Activated T-helper 2 cell treated with anti-CD3 and anti-CD28 coated beads, Interferon-gamma antibody, Interleukin-2, Interleukin-4, amounts not matched to agents 10 μg/mL and 5 μg/mL and 100 μg/mL, durations not matched to agents 14 hours and 24 hours and 36 hours (primary cell): ENCODE measurements around the gene MMS19. TPM values are rescaled to one million over a fixed set of nuclear protein-coding genes. Genes with fewer than 3 reads are reported as not detected.

Experiments used
- DNase-seq: peaks from one replicate; pipeline ENCODE4 v3.0.0; 2021; ENCODE audit warnings: low spot score
- H3K27ac Mint-ChIP-seq: one replicate; pipeline ENCODE4 v1.8.0; 2021; ENCODE audit warnings: mixed read lengths
- H3K27me3 Mint-ChIP-seq: one replicate; pipeline ENCODE4 v1.8.0; 2021; ENCODE audit warnings: low read depth, mixed read lengths
- H3K36me3 Mint-ChIP-seq: one replicate; pipeline ENCODE4 v1.8.0; 2021; ENCODE audit warnings: low read depth, mixed read lengths
- H3K4me1 Mint-ChIP-seq: one replicate; pipeline ENCODE4 v1.8.0; 2021; ENCODE audit warnings: low read depth, mixed read lengths
- H3K4me3 Mint-ChIP-seq: one replicate; pipeline ENCODE4 v1.8.0; 2021; ENCODE audit warnings: low read depth, mild to moderate bottlenecking, moderate library complexity, mixed read lengths
- H3K9me3 Mint-ChIP-seq: one replicate; pipeline ENCODE4 v1.8.0; 2021; ENCODE audit warnings: mixed read lengths
- intact Hi-C: fragments of 100-400 bp; cut with micrococcal nuclease; formaldehyde crosslinking; loops from one replicate; pipeline ENCODE4 v1.15.1; 2023
- total RNA-seq: library from RNA; stranded (reverse); gene quantifications from 2 replicates; pipeline ENCODE4 v1.2.3, GENCODE V29; 2022

The MMS19 gene
- total RNA-seq, 1 donor from 2014 or later, result 106 TPM

- H3K27me3 Mint-ChIP-seq, result peaks cover 17% of the 10 kb centered on the region
- no peaks in the 10 kb centered on the region for H3K9me3 Mint-ChIP-seq
- no peaks in the 10 kb centered on the region for H3K36me3 Mint-ChIP-seq
- no peak for DNase-seq
- intact Hi-C loops, result no loop called here
- H3K4me3 Mint-ChIP-seq, result no peak overlapping the region
- no peak overlapping the region for H3K27ac Mint-ChIP-seq
- no peaks in the 10 kb centered on the region for H3K4me1 Mint-ChIP-seq
Measured at GRCh38 chr10:97519342-97519741, 21.1 kb upstream of the MMS19 start.

DNA sequence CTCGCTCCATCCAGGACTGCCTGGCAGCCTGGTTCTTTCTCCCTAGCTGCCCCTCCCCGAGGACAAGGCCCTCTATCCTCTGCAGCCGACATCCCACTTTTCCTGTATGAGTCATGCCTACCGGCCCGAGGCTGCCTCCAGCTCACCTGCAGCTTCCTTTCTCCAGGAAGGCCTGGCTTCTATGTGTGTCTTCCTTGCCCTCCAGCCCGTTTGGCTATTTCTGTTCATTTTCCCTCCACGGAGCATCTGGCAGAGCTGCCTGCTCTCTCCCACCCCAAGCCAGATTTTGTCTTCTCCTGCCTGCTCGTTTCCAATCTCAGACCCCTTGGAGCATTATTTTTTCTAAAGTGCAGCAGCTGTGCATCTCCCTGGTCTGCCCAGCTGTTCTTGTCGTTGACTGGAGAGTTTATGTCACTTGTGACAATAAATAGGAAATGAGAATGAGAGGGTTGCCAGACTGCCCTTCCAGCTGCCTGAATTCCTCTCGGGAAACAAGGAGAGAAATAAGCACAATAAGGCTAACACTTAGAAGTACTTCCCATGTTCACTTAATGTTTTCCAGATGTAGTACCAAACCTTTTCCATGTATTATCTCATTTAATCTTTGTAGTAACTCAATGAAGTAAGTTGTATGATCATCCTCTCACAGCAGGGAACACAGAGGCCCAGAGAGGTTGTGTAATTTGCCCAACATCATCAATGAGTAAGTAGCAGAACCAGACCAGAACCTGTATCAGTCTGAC lies 20.2 kb upstream of the MMS19 start:
- no peak overlapping the region for H3K4me3 Mint-ChIP-seq
- peaks cover 19% of the 10 kb centered on the region for H3K27me3 Mint-ChIP-seq
- H3K36me3 Mint-ChIP-seq, result no peaks in the 10 kb centered on the region
- no peak overlapping the region for H3K27ac Mint-ChIP-seq
- intact Hi-C loops, result no loop called here
- no peaks in the 10 kb centered on the region for H3K9me3 Mint-ChIP-seq
- H3K4me1 Mint-ChIP-seq, result no peaks in the 10 kb centered on the region
- DNase-seq, result no peak

DNA sequence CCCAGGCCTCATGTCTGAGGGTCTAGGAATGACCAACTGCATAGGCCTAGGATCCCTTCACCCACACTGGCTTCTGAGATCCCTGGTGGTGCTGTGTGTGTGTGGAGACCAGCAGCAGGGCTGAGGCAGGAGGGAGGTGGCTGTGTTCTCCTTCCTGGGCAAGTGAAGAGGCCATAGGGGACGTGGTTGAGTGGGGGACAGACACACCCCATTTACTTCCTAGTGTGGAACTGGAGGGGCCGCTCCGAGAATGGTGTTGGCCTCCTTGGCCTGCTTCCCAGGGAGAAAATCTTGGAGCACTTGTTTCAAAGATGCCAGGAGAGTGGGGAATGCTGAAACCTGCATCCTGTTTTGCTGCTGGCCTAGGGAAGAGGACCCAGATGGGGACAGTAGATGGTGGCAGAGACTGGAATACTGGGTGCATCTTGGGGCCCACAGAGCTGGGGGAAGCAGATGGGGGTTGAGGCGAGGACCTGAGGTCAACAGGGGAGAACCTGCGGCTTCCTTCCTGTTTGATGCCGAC lies 19.6 kb upstream of the MMS19 start:
- intact Hi-C loops, result no loop called here
- Mint-ChIP-seq H3K4me1 (no peaks in the 10 kb centered on the region), H3K27me3 (peaks cover 20% of the 10 kb centered on the region), H3K9me3 (no peaks in the 10 kb centered on the region), H3K4me3 (no peak overlapping the region), H3K27ac (no peak overlapping the region), H3K36me3 (no peaks in the 10 kb centered on the region)
- DNase-seq, result no peak

- DNase-seq, result no peak
- Mint-ChIP-seq H3K27me3 (peaks cover 15% of the 10 kb centered on the region), H3K27ac (no peak overlapping the region), H3K36me3 (no peaks in the 10 kb centered on the region), H3K9me3 (no peaks in the 10 kb centered on the region), H3K4me1 (no peaks in the 10 kb centered on the region), H3K4me3 (no peak overlapping the region)
- intact Hi-C loops, result no loop called here
Measured at GRCh38 chr10:97517096-97517750, 19.0 kb upstream of the MMS19 start.

DNA sequence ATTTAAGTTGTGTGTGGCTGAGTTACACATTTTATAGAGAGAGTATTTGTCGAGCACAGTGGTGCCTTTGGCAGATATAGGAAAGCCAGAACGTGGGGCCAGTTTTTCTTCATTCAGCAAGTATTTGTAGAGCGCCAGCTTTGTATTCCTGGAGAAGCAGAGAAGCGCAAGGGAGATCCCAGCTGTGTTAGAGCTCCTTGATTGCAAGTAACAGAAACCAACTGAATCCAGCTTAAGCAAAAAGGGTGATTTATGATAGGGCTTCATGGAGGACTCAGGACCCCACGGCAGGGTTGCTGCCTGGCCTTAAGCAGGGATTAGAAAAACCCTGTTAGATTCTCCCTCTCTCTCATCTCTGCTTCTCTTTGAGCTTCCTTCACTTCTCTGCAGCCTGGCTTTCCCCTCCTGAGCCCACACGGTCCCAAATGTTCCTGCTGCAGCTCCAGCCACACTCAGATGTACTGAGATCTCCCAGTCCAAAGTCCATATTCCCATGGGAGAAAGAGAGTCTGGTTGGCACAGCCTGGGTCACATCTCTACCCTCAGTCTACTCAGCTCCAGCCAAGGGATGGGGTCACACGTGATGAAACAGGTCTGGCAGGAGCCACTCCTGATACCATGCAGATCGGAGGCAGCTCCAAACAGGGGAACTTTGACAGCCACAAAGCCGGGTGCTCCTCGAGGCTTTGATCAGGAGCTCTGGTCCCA lies 17.2 kb upstream of the MMS19 start:
- Mint-ChIP-seq H3K4me3 (no peak overlapping the region), H3K27me3 (peaks cover 14% of the 10 kb centered on the region), H3K36me3 (no peaks in the 10 kb centered on the region), H3K27ac (no peak overlapping the region), H3K4me1 (no peaks in the 10 kb centered on the region), H3K9me3 (no peaks in the 10 kb centered on the region)
- intact Hi-C loops, result no loop called here
- no peak for DNase-seq

DNA sequence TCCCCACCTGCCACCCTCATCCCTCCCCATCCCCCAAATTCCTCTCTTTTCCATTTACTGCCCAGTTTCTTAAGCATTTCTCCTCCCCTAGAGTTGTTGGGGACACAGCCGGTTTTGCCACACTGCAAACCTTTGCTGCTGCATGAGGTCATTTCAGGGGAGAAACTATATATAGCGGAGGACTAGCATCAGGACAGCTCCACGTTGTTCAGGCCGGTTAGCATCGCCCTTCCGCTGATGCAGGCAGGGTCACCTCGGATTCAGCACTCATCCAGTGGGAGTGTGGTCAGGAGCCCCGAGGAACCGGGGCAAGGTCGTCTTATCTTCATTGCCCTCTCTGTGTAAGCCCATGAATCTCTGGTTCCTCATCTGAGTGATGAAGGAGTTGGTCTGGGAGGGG lies 16.1 kb upstream of the MMS19 start:
- peaks cover 7% of the 10 kb centered on the region for H3K27me3 Mint-ChIP-seq
- H3K4me1 Mint-ChIP-seq, result no peaks in the 10 kb centered on the region
- intact Hi-C loops, result no loop called here
- H3K36me3 Mint-ChIP-seq, result no peaks in the 10 kb centered on the region
- no peak for DNase-seq
- no peak overlapping the region for H3K27ac Mint-ChIP-seq
- H3K9me3 Mint-ChIP-seq, result no peaks in the 10 kb centered on the region
- H3K4me3 Mint-ChIP-seq, result no peak overlapping the region

DNA sequence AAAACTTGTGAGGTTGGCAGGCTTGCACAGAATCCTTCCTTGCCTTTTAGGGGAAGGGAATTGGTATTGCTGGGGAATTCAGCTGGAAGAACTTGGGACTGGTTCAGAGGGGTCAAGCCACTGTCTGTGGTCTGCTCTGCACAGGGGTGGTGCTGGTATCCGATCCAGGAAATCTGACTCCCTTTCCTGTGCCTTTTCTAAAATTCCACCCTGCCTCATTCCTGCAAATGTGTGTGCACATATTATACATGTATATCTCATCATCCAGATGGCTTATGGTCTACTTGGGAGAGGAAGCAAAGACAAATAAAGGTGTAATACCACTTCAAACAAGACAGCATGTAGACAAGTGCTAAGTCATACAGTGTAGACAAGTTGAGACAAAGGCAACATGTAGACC lies 14.8 kb upstream of the MMS19 start:
- H3K4me1 Mint-ChIP-seq, result no peaks in the 10 kb centered on the region
- no peak overlapping the region for H3K27ac Mint-ChIP-seq
- no peaks in the 10 kb centered on the region for H3K9me3 Mint-ChIP-seq
- intact Hi-C loops, result no loop called here
- no peak for DNase-seq
- H3K27me3 Mint-ChIP-seq, result peaks cover 6% of the 10 kb centered on the region
- no peaks in the 10 kb centered on the region for H3K36me3 Mint-ChIP-seq
- H3K4me3 Mint-ChIP-seq, result no peak overlapping the region

- Mint-ChIP-seq H3K4me1 (no peaks in the 10 kb centered on the region), H3K36me3 (no peaks in the 10 kb centered on the region), H3K4me3 (no peak overlapping the region), H3K27me3 (peaks cover 6% of the 10 kb centered on the region), H3K9me3 (no peaks in the 10 kb centered on the region), H3K27ac (no peak overlapping the region)
- intact Hi-C loops, result no loop called here
- DNase-seq, result no peak
Measured at GRCh38 chr10:97511711-97512440, 13.7 kb upstream of the MMS19 start.

GRCh38 chr10:97510686-97511085 lies 12.5 kb upstream of the MMS19 start:
- no peaks in the 10 kb centered on the region for H3K4me1 Mint-ChIP-seq
- H3K9me3 Mint-ChIP-seq, result no peaks in the 10 kb centered on the region
- H3K36me3 Mint-ChIP-seq, result no peaks in the 10 kb centered on the region
- no peak for DNase-seq
- intact Hi-C loops, result no loop called here
- no peak overlapping the region for H3K4me3 Mint-ChIP-seq
- H3K27me3 Mint-ChIP-seq, result peaks cover 10% of the 10 kb centered on the region
- H3K27ac Mint-ChIP-seq, result no peak overlapping the region

DNA sequence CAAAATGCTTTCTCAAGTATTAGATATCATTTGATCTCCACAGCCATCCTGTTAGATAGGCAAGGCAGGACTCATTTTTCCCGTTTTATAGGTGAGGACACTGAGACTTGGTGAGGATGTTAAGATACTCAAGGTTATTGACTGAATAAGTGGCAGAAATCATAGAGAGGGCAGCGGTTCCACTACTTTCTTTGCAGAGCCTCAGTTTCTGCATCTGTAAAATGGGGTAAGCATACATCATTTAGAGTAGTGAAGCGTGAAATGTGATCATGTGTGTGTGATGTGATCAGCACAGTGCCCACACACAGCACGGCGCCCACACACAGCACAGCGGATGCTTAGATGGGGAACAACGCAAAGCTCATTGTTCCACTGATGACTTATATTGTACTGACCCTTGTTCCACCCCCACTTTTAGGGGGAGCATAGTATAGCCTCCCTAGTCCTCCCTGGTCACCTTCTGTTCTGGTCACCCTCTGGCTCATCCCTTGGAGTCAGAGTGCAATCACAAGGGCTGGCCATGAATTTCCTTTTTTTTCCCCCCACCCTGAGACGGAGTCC lies 11.0 kb upstream of the MMS19 start:
- Mint-ChIP-seq H3K4me1 (no peaks in the 10 kb centered on the region), H3K27me3 (peaks cover 7% of the 10 kb centered on the region), H3K36me3 (no peaks in the 10 kb centered on the region), H3K9me3 (no peaks in the 10 kb centered on the region), H3K27ac (no peak overlapping the region), H3K4me3 (no peak overlapping the region)
- no peak for DNase-seq
- intact Hi-C loops, result no loop called here

- intact Hi-C loops, result no loop called here
- peaks cover 7% of the 10 kb centered on the region for H3K27me3 Mint-ChIP-seq
Measured at GRCh38 chr10:97508342-97508741, 10.1 kb upstream of the MMS19 start.

GRCh38 chr10:97506199-97506991 lies 8.2 kb upstream of the MMS19 start:
- DNase-seq, result no peak
- intact Hi-C loops, result no loop called here
- Mint-ChIP-seq H3K27me3 (peaks cover 20% of the 10 kb centered on the region), H3K9me3 (no peaks in the 10 kb centered on the region), H3K27ac (no peak overlapping the region), H3K4me1 (no peaks in the 10 kb centered on the region), H3K4me3 (no peak overlapping the region), H3K36me3 (no peaks in the 10 kb centered on the region)

More at GRCh38 chr10:97508342-97508741, 10.1 kb upstream of the MMS19 start:
- no peaks in the 10 kb centered on the region for H3K36me3 Mint-ChIP-seq
- no peak overlapping the region for H3K27ac Mint-ChIP-seq
- no peak for DNase-seq
- H3K4me1 Mint-ChIP-seq, result no peaks in the 10 kb centered on the region
- no peak overlapping the region for H3K4me3 Mint-ChIP-seq
- H3K9me3 Mint-ChIP-seq, result no peaks in the 10 kb centered on the region
